CD4-positive, alpha-beta T cell treated with Interleukin-2 at 100 ng/mL for 4 hours (primary cell): ENCODE data around the gene ZNF407.
"Not testable (repeated sequence)": the region's sequence is repeated elsewhere in the genome, so short reads cannot be mapped to it uniquely, and the experiment has no call there.

Experiments
- DNase-seq: peaks from one replicate; pipeline ENCODE4 v3.0.0-alpha.2; 2020; ENCODE audit warnings: low spot score

The ZNF407 gene

GRCh38 chr18:75072672-75073371, 475.2 kb downstream of the ZNF407 start:
- DNase-seq, result no peak

GRCh38 chr18:75073654-75074053, 476.0 kb downstream of the ZNF407 start:
- no peak for DNase-seq

GRCh38 chr18:75074196-75075015, 476.7 kb downstream of the ZNF407 start:
- no peak for DNase-seq

- DNase-seq, result no peak
These were observed 477.3 kb downstream of the ZNF407 start for GRCh38 chr18:75075016-75075305.

- no peak for DNase-seq
These were observed 477.8 kb downstream of the ZNF407 start for GRCh38 chr18:75075429-75075841.

- DNase-seq, result no peak
These were observed 478.6 kb downstream of the ZNF407 start for GRCh38 chr18:75076286-75076685.

GRCh38 chr18:75081486-75081885, 483.8 kb downstream of the ZNF407 start:
- DNase-seq, result no peak

GRCh38 chr18:75083131-75083530, 485.5 kb downstream of the ZNF407 start:
- DNase-seq, result no peak

GRCh38 chr18:75083761-75084160, 486.1 kb downstream of the ZNF407 start:
- no peak for DNase-seq

GRCh38 chr18:75085676-75086075, 488.0 kb downstream of the ZNF407 start:
- DNase-seq, result not testable (repeated sequence)

GRCh38 chr18:75086494-75087034, 488.9 kb downstream of the ZNF407 start:
- no peak for DNase-seq

- DNase-seq, result no peak
These were observed 489.7 kb downstream of the ZNF407 start for GRCh38 chr18:75087119-75088020.

GRCh38 chr18:75088021-75088506, 490.4 kb downstream of the ZNF407 start:
- no peak for DNase-seq

GRCh38 chr18:75088622-75089211, 491.0 kb downstream of the ZNF407 start:
- DNase-seq, result no peak

GRCh38 chr18:75089748-75090327, 492.2 kb downstream of the ZNF407 start:
- DNase-seq, result no peak

GRCh38 chr18:75090336-75090735, 492.7 kb downstream of the ZNF407 start:
- DNase-seq, result no peak

- DNase-seq, result no peak
These were observed 500.0 kb downstream of the ZNF407 start for GRCh38 chr18:75097491-75098225.

- no peak for DNase-seq
These were observed 503.4 kb downstream of the ZNF407 start for GRCh38 chr18:75100832-75101630.

GRCh38 chr18:75101916-75102315, 504.2 kb downstream of the ZNF407 start:
- no peak for DNase-seq

- DNase-seq, result not testable (repeated sequence)
These were observed 506.4 kb downstream of the ZNF407 start for GRCh38 chr18:75104029-75104428.
